ENCODE measurements around the gene MORC3. TPM values are rescaled to one million over a fixed set of nuclear protein-coding genes. Genes with fewer than 3 reads are reported as not detected.
"Not testable (repeated sequence)": the region's sequence is repeated elsewhere in the genome, so short reads cannot be mapped to it uniquely, and the experiment has no call there.

MORC3 gene
- total RNA-seq, 1 experiment from 2014 or later: 14.3 TPM

- DNase-seq (ENCODE audit: low spot score): peak; percentile 40
Observed at GRCh38 chr21:36385233-36386030, 65.4 kb downstream of the MORC3 start, which contains the start of gene CHAF1B. Gene CHAF1B, plus strand, starts transcription at chr21:36385392. Its CDS starts 745 bp downstream, at chr21:36386137.

GRCh38 chr21:36386031-36386642, 66.1 kb downstream of the MORC3 start:
- no peak for DNase-seq (ENCODE audit: low spot score)

DNA sequence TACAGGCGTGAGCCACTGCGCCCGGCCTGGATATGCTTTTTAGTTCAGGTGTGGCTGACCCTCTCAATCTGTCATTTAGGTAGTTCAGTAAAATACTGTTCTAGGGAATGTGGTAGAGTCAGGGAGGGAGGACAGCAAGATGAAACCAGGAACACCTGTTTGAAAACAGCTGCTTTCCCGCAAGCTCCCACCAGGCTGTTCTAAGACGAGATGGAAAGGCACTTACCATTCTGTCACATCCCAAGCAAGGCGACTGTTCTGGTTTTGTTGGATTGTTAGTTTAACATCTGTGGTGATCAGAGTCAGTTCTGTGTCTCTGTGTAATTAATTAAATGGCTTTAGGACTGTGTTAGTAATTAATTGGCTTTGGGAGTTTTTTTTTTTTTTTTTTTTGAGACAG, 68.1 kb downstream of the MORC3 start:
- DNase-seq (ENCODE audit: low spot score): no peak

DNA sequence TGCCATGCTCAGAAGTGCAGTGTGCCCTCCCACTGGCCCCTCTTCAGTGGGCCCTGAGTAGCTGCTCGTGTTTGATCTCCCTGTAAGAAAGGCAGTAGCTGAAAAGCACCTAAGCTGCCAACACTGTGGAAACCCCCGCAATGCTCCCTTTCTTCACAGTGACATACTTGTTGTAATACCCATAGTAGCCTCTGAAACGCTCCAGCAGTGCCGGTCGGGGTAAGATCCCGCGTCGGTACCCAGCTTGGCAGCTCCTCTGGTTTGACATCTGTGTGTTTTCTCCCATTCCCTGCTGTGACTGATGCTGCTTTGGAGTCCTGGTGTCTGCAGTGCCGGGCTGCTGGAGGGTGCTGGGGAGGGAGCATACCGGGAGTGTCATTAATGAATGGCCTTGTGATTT, 68.8 kb downstream of the MORC3 start:
- DNase-seq (ENCODE audit: low spot score): no peak

DNA sequence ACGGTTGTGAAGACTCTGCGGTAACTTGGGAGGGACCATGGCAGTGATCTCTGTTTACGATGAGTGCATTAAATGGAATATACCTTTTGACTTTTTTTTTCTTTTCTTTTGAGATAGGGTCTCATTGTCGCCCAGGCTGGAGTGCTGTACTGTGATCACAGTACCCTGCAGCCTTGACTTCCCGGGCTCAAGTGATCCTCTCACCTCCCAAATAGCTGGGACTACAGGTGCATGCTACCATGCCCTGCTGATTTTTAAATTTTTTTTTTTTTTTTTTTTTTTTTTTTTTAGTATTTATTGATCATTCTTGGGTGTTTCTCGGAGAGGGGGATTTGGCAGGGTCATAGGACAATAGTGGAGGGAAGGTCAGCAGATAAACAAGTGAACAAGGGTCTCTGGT, 71.7 kb downstream of the MORC3 start:
- not testable (repeated sequence) for DNase-seq (ENCODE audit: low spot score)

- no peak for DNase-seq (ENCODE audit: low spot score)
Observed at GRCh38 chr21:36395353-36396111, 75.5 kb downstream of the MORC3 start.

- no peak for DNase-seq (ENCODE audit: low spot score)
Observed at GRCh38 chr21:36396325-36396724, 76.3 kb downstream of the MORC3 start.

DNA sequence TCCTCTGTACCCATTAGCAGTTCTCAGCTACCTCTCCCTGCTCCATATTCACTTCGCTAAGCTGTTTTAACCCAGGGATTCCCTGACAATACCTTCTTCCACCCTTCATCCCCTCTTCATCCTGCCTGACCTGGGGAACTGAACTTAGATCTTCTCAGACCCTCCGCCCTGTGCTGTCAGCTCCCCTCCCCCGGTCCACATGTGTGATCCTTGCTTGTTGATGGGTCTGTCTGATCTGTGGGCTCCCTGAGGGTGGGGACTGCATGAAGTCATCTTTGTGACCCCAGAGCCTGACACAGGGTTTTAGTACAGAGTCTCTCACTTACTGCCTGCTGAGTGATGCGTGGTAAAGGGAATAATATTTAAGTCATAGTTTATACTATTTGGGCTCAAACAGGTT, 77.0 kb downstream of the MORC3 start:
- no peak for DNase-seq (ENCODE audit: low spot score)

DNA sequence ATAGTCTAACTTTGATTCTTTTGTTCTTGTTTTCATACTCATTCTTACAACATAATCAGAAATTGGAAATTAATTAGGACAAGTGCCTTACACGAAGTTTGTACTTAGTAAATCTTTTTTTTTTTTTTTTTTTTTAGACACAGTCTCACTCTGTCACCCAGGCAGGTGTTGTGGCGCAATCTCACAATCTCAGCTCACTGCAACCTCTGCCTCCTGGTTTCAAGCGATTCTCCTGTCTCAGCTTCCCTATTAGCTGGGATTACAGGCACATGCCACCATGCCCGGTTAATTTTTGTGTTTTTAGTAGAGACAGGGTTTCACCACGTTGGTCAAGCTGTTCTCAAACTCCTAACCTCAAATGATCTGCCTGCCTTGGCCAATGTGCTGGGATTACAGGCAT, 77.6 kb downstream of the MORC3 start:
- no peak for DNase-seq (ENCODE audit: low spot score)

GRCh38 chr21:36399736-36400135, 79.7 kb downstream of the MORC3 start:
- DNase-seq (ENCODE audit: low spot score): not testable (repeated sequence)

DNA sequence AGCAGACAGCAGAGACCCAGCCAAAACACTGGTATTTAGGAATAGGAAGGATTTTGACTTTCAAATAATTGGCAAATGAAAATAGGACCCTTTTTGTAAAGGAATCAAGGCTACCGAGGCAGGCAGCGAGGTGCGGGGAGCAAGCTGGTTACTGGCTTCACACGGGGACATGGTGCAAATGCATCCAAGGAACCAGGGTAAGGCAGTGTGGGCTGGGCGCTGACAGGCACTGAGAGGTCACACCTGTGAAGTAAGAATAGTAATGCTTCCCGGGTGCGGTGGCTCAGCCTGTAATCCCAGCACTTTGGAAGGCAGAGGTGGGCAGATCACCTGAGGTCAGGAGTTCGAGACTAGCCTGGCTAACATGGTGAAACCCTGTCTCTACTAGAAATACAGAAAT, 80.7 kb downstream of the MORC3 start:
- no peak for DNase-seq (ENCODE audit: low spot score)

DNA sequence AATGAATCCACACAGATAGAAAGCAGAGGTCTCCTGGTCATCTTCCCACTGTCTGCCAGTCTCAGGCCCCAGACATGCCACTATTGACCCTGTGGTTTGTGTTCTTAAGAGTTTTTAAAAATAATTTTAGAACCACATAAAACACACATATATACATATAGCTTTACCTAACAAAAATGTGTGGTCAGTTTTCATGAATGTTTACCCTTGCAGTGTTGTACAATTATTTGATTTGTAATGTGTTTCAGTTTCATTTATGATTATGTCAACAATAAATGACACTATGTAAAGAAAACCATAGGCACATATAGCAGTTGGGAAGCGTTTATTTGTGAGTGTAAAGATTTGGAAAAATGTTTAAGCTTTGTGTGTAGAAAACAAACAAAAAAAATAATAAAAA, 82.3 kb downstream of the MORC3 start:
- DNase-seq (ENCODE audit: low spot score): no peak

DNA sequence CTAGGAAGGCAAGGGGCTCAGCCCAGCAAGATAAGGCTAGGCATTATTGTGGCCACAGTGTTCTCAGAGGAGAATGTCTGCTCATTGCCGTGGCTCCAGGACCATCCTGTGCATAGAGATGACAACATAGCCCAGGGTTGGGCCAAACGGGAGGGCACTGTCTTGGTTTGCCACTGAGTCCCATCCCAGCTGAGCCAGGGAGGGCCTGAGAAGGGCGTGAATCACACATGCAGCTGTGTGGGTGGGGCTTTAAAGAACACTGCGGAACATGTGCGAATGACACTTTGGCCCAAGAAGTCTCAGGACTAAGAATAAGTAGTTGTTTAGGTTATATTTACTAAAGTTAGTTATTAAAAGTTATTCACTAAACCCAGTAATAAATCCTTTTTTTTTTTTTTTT, 83.7 kb downstream of the MORC3 start:
- DNase-seq (ENCODE audit: low spot score): no peak

DNA sequence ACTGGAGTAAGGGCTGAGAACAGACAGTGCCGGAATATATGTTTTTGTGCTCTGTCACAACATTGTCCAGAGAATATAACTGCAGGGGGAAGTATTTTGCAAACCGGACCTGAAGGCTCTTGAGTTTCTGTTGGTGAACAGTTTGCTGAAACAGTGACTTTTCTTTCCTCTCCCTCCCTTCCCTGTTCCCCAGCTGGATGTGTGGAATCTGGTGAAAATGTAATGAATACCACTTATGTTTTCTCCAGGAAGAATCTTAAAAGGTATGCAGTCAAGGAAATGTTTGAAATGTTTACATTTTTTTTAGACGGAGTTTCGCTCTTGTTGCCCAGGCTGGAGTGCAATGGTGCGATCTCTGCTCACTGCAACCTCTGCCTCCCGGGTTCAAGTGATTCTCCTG, 88.6 kb downstream of the MORC3 start:
- no peak for DNase-seq (ENCODE audit: low spot score)

DNA sequence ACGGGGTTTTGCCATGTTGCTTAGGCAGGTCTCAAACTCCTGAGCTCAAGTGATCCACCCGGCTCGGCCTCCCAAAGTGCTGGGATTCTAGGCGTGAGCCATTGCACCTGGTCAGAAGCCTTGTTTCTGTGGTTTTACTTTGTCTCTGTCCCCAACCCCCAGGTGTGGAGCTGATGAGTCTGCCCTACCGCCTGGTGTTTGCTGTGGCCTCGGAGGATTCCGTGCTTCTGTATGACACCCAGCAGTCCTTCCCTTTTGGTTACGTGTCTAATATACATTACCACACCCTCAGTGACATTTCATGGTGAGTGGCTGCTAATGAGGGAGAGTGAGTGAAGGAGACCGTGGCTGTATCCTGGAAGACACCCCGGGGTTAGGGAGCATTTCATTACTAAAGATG, 91.3 kb downstream of the MORC3 start:
- DNase-seq (ENCODE audit: low spot score): no peak

- DNase-seq (ENCODE audit: low spot score): no peak
Observed at GRCh38 chr21:36412916-36413315, 92.9 kb downstream of the MORC3 start.

- no peak for DNase-seq (ENCODE audit: low spot score)
Observed at GRCh38 chr21:36415375-36415774, 95.4 kb downstream of the MORC3 start.

DNA sequence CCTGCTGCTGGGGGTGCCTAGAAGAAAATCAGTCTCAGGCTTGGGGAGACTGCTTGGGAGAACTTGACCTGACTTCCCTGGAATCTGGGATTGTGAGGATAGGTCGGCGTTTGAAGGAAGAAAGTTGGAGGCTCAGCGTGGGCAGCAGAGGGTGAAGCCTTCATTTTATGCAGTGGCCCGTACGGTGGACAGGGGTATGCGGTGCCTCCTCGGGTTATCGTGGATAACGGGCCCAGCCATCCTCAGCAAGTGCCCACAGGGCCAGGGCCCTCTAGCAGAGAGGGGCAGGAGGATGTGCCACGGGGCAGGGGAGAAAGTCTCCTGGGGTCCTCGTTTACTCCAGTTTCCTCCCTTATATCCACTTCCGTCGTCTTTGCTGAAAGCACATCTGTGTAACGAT, 99.2 kb downstream of the MORC3 start:
- DNase-seq (ENCODE audit: low spot score): no peak

DNA sequence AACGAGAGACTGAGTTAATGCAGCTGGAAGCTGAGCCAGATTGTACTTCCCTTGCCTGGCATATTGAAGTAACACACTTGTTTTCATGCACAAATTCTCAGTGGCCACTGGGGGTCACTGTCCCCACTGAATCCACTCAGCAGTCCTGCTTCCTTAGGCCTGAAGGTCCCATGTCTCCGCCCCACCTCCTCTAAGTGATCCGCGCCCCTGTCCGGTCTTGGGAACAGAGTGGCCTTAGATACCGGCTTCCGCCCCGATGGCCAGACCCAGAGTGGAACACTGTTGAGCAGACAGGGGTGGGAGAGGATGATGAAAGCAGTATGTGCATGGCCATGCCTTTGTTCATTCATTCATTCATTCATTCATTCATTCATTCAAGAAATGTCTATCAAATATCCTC, 100.0 kb downstream of the MORC3 start:
- DNase-seq (ENCODE audit: low spot score): peak; percentile 91

DNA sequence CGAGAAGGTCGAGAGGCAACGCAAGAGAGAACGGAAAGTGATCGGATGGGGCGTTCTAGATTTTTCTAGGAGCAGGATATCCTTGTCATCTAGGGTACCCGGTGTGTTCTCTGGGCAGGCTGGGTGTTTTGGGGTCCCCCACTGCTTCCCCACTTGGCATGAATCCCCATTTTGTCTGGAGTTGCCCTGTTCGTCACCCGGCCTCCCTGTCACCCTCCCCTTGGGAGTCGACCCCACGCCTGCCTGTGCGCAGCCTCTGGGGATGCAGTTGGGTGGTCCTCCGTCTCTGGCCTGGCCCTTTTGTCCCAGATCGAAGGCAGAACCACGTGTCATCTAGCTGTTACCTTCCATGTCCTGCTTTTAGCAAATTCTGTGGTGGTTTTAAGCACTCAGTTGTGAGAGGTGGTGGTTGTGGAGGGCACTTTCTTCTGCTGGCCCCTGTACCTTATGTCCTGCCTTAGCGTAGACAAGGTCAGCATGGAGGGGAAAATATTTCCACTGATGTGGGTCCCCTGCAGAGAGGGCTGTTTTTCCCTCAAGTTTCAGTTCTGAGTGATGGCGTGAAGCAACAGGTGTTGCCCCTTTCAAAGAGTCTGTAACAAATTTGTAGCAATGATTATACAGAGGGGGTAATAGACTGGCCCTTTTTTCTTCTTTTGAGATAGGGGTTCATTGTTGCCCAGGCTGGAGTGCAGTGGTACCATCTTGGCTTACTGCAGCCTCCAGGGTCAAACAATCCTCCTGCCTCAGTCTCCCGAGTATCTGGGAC, 100.8 kb downstream of the MORC3 start:
- no peak for DNase-seq (ENCODE audit: low spot score)

DNA sequence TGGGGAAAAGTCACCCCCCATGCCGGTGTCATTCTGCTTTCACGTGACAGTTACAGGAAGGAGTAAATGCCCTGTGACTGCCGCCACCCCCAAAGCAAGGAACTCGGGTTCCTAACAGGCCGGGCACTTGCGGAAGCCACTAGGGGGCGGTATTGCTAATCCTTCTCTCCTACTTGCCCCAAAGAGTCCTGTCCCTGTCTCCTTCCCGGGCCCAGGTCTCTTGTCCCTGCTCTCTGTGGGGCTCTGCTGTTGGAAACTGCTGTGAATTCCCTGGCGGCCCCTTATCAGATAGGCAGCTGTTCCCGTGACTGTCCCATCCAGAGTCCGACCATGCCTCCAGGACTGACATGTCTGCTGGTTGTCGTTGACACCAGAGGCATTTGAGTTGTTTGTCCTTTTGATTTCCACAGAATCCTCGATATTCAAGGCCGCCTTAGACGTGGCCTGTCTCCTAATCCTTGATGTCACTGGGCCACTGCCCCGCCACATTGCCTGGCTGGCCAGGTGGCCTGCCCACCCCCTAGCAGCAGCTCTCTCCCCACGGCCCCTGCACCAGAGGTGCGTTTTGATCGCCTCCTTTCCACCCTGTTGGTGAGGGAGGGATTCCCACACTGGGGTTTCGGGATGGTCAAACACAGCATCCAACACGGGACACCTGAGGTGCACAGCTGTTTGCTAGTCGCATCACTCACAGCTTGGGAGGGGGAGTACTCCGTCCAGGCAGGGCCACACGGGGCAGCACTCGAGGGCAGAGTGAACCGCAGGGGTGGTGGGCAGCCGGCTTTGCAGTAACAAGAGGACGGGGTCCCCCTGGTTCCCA, 102.5 kb downstream of the MORC3 start:
- DNase-seq (ENCODE audit: low spot score): peak; percentile 64

All from H4 (cell line).